ENCODE measurements around the gene MIF4GD.
A peak's percentile ranks its signal among the peaks of the same experiment; 100 is the strongest.
"Not testable (repeated sequence)": the region's sequence is repeated elsewhere in the genome, so short reads cannot be mapped to it uniquely, and the experiment has no call there.

The MIF4GD gene

GRCh38 chr17:75300280-75300679, 29.2 kb upstream of the MIF4GD start:
- no peak overlapping the region for H3K4me3 ChIP-seq (ENCODE audit: low read length)
- TF ChIP-seq, protein P1, sequence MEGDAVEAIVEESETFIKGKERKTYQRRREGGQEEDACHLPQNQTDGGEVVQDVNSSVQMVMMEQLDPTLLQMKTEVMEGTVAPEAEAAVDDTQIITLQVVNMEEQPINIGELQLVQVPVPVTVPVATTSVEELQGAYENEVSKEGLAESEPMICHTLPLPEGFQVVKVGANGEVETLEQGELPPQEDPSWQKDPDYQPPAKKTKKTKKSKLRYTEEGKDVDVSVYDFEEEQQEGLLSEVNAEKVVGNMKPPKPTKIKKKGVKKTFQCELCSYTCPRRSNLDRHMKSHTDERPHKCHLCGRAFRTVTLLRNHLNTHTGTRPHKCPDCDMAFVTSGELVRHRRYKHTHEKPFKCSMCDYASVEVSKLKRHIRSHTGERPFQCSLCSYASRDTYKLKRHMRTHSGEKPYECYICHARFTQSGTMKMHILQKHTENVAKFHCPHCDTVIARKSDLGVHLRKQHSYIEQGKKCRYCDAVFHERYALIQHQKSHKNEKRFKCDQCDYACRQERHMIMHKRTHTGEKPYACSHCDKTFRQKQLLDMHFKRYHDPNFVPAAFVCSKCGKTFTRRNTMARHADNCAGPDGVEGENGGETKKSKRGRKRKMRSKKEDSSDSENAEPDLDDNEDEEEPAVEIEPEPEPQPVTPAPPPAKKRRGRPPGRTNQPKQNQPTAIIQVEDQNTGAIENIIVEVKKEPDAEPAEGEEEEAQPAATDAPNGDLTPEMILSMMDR (conservative IDR thresholded peaks at IDR 0.05; ENCODE audit: low read depth, low read length) = no peak
- DNase-seq (ENCODE audit: low read depth) = no peak

DNA sequence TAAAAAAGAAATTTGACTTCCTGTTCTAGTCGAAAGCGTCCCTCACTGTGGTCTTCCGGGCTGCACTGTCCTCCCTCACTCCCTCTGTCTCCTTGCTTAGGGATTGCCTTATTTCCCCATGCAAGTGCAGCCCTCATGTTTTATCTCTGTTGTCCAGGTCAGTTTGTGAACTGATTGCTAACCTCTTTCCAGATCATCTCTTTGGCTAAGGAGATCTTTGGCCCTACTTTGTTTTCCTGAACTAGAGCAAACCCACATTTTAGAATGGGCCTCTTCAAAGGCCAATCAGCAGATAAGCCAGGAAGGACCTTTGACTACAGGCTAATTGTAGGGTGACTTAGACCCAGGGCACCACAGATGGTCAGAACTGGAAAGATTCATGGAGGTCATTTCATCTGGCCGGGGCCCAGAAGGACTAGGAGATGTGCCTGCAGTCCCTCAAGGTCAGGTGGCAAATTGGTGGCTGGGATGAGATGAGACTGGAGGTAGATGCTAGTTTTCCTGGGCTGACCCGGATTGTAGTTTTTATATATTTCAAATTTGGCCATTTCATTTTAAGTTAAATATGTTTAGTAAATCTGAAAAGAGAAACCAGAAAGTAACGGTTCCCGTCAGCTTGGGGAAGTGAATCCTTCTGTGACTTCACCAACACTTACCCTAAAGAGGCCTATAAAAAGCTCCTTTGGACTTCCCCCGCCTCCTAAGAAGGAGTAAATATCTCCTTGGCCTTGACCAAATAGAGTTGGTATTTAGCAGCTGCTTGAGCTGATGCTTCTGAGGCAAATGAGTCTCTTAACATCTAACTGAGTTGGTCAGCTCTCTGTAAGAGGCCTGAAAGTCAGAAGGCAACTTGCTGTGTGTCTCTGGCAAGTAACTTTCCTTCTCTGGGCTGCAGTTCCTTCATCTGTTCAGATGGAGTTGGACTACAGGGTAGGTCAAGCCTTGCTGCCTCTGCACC, 24.4 kb upstream of the MIF4GD start:
- no peak for DNase-seq (ENCODE audit: low read depth)
- no peak overlapping the region for H3K4me3 ChIP-seq (ENCODE audit: low read length)
- TF ChIP-seq, protein P1 (conservative IDR thresholded peaks at IDR 0.05; ENCODE audit: low read depth, low read length) = no peak

DNA sequence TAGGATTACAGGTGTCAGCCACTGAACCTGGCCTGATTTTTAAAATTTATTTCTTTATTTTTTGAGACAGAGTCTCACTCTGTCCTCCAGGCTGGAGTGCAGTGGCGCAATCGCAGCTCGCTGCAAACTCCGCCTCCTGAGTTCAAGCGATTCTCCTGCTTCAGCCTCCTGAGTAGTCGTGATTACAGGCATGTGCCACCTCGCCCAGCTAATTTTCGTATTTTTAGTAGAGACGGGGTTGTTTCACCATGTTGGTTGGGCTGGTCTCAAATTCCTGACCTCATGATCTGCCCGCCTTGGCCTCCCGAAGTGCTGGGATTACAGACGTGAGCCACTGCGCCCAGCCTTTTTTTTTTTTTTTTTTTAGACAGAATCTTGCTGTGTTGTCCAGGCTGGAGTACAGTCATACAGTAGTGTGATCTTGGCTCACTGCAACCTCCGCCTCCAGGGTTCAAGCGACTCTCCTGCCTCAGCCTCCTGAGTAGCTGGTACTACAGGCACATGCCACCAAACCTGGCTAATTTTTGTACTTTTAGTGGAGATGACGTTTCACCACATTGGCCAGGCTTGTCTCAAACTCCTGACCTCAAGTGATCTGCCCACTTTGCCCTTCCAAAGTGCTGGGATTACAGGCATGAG, 21.9 kb upstream of the MIF4GD start:
- H3K4me3 ChIP-seq (ENCODE audit: low read length); DNase-seq (ENCODE audit: low read depth): not testable (repeated sequence)

- TF ChIP-seq, protein P1 (conservative IDR thresholded peaks at IDR 0.05; ENCODE audit: low read depth, low read length) = peak; percentile 23
- DNase-seq (ENCODE audit: low read depth) = no peak
- H3K4me3 ChIP-seq (ENCODE audit: low read length) = peak overlapping the region; percentile 90
Measured at GRCh38 chr17:75289832-75290337, 18.9 kb upstream of the MIF4GD start.

GRCh38 chr17:75289115-75289831, 18.2 kb upstream of the MIF4GD start, which contains the start of gene SLC25A19:
Gene SLC25A19 (minus strand): TSS chr17:75289433. CDS start chr17:75286764, 2,669 bp downstream.
- peak; percentile 97 for DNase-seq (ENCODE audit: low read depth)
- H3K4me3 ChIP-seq (ENCODE audit: low read length) = peak within 1 kb of the TSS; percentile 90
- TF ChIP-seq, protein P1 (conservative IDR thresholded peaks at IDR 0.05; ENCODE audit: low read depth, low read length) = peak; percentile 9

GRCh38 chr17:75288770-75289114, 17.7 kb upstream of the MIF4GD start:
- peak overlapping the region; percentile 90 for H3K4me3 ChIP-seq (ENCODE audit: low read length)
- TF ChIP-seq, protein P1 (conservative IDR thresholded peaks at IDR 0.05; ENCODE audit: low read depth, low read length) = no peak
- no peak for DNase-seq (ENCODE audit: low read depth)

DNA sequence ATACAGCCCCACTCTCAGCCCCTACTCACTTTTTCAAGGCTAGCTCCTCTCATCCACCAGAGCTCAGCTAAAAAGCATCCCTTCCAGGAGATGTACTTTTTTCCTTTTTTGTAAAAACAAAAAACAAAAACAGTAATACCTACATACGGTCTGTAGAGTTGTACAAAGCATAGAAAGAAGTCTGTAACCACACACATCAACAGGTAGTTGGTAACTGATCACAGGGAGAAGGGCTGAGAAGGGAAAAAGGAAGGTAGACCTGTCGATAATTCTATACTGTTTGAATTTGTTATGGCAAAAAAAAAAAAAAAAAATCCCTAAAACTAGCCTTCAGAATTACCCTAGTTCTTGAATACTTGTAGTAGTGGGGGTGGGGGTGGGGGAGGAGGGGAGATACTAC, 17.3 kb upstream of the MIF4GD start:
- TF ChIP-seq, protein P1 (conservative IDR thresholded peaks at IDR 0.05; ENCODE audit: low read depth, low read length) = no peak
- no peak for DNase-seq (ENCODE audit: low read depth)
- peak overlapping the region; percentile 90 for H3K4me3 ChIP-seq (ENCODE audit: low read length)
